SK-N-MC (cell line): ENCODE results near the gene WDFY1.

Experiments used
- DNase-seq: peaks from one replicate; pipeline ENCODE4 v3.0.0-alpha.2; 2011; ENCODE audit warnings: low read depth, low spot score
- H3K27ac ChIP-seq: fragments of 200-600 bp; sonication (generic); 2 replicates; pipeline ENCODE4 v1.5.1; 2016; ENCODE audit warnings: mixed run types
- H3K36me3 ChIP-seq: fragments of 200-600 bp; sonication (generic); 2 replicates; pipeline ENCODE4 v1.6.1; 2017; ENCODE audit warnings: antibody characterized with exemption, low read length, mixed read lengths; ENCODE audit not compliant: insufficient read depth
- H3K4me3 ChIP-seq: fragments of 200-600 bp; sonication (generic); 2 replicates; pipeline ENCODE4 v1.5.1; 2016
- H3K9ac ChIP-seq: fragments of 200-600 bp; sonication (generic); 2 replicates; pipeline ENCODE4 v1.8.0; 2017; ENCODE audit warnings: mixed run types, mixed read lengths; ENCODE audit not compliant: insufficient read length
- H3K9me3 ChIP-seq: fragments of 200-600 bp; sonication (generic); 2 replicates; pipeline ENCODE4 v1.6.1; 2017; ENCODE audit warnings: low read depth, mild to moderate bottlenecking, antibody characterized with exemption, low read length, moderate library complexity, mixed read lengths
- EZH2 ChIP-seq: fragments of 200-600 bp; sonication (generic); IDR thresholded peaks from one replicate; pipeline ENCODE4 v1.6.1; 2017; ENCODE audit warnings: antibody characterized with exemption
- FOXP2 ChIP-seq: optimal IDR thresholded peaks from 2 replicates; pipeline ENCODE3; 2011; ENCODE audit warnings: mild to moderate bottlenecking, moderate library complexity; ENCODE audit not compliant: insufficient read depth; ENCODE audit errors: extremely low read length, control extremely low read depth
- POLR2AphosphoS5 ChIP-seq: IDR thresholded peaks from 2 replicates; pipeline ENCODE4 v1.6.1; 2012; ENCODE audit warnings: mild to moderate bottlenecking, low read depth, low read length, borderline replicate concordance

The WDFY1 gene

GRCh38 chr2:223853425-223853837, 91.7 kb downstream of the WDFY1 start:
- DNase-seq: no peak
- Histone ChIP-seq H3K9me3 (no peaks in the 10 kb centered on the region), H3K4me3 (no peak overlapping the region), H3K27ac (no peak overlapping the region), H3K9ac (no peak overlapping the region), H3K36me3 (peaks cover 25% of the 10 kb centered on the region; the same call in 1 of the 2 replicates)
- no peak for TF ChIP-seq POLR2AphosphoS5
- no peak for TF ChIP-seq FOXP2
- TF ChIP-seq EZH2: no peak

- Histone ChIP-seq H3K9me3 (no peaks in the 10 kb centered on the region), H3K4me3 (no peak overlapping the region), H3K9ac (no peak overlapping the region), H3K27ac (no peak overlapping the region), H3K36me3 (peaks cover 30% of the 10 kb centered on the region; the same call in 1 of the 2 replicates)
- no peak for DNase-seq
- no peak for TF ChIP-seq POLR2AphosphoS5
- no peak for TF ChIP-seq EZH2
- no peak for TF ChIP-seq FOXP2
Measured at GRCh38 chr2:223852281-223852795, 92.8 kb downstream of the WDFY1 start.

- no peak for TF ChIP-seq POLR2AphosphoS5
- no peak for TF ChIP-seq EZH2
- no peak for TF ChIP-seq FOXP2
- Histone ChIP-seq H3K27ac (no peak overlapping the region), H3K9me3 (no peaks in the 10 kb centered on the region), H3K9ac (no peak overlapping the region), H3K36me3 (peaks cover 26% of the 10 kb centered on the region; the same call in 1 of the 2 replicates), H3K4me3 (no peak overlapping the region)
- DNase-seq: no peak
Measured at GRCh38 chr2:223847410-223847809, 97.7 kb downstream of the WDFY1 start.

- Histone ChIP-seq H3K9ac (no peak overlapping the region), H3K27ac (no peak overlapping the region), H3K36me3 (peaks cover 19% of the 10 kb centered on the region; the same call in 1 of the 2 replicates), H3K9me3 (no peaks in the 10 kb centered on the region), H3K4me3 (no peak overlapping the region)
- no peak for DNase-seq
- TF ChIP-seq EZH2 (no peak), POLR2AphosphoS5 (no peak), FOXP2 (no peak)
Measured at GRCh38 chr2:223846515-223846914, 98.6 kb downstream of the WDFY1 start.

GRCh38 chr2:223841436-223842190, 103.5 kb downstream of the WDFY1 start:
- Histone ChIP-seq H3K4me3 (no peak overlapping the region), H3K9ac (no peak overlapping the region), H3K27ac (no peak overlapping the region), H3K9me3 (no peaks in the 10 kb centered on the region), H3K36me3 (no peaks in the 10 kb centered on the region)
- no peak for DNase-seq
- TF ChIP-seq FOXP2 (no peak), EZH2 (no peak), POLR2AphosphoS5 (no peak)

- Histone ChIP-seq H3K4me3 (peak within 1 kb of the TSS; percentile 85), H3K9ac (peak within 1 kb of the TSS; percentile 72), H3K9me3 (no peaks in the 10 kb centered on the region), H3K27ac (no peak within 1 kb of the TSS), H3K36me3 (0 out of 2 replicates have a peak, but pooled peaks cover 3% of the 10 kb centered on the region)
- TF ChIP-seq POLR2AphosphoS5 (peak; percentile 65; the same call in 1 of the 2 replicates), FOXP2 (no peak)
- DNase-seq: no peak
Measured at GRCh38 chr2:223837287-223838061, 107.7 kb downstream of the WDFY1 start, which contains the start of gene AP1S3. TSS of gene AP1S3 (minus strand) at chr2:223837582. CDS start at chr2:223837450, 132 bp downstream.

- Histone ChIP-seq H3K36me3 (0 out of 2 replicates have a peak, but pooled peaks cover 3% of the 10 kb centered on the region), H3K9ac (no peak overlapping the region), H3K9me3 (no peaks in the 10 kb centered on the region), H3K27ac (no peak overlapping the region), H3K4me3 (peak overlapping the region; percentile 85)
- TF ChIP-seq EZH2: no peak
- DNase-seq: no peak
Measured at GRCh38 chr2:223835701-223836532, 109.2 kb downstream of the WDFY1 start.

- H3K9me3 ChIP-seq: no peaks in the 10 kb centered on the region
- no peak overlapping the region for H3K27ac ChIP-seq
- H3K4me3 ChIP-seq: no peak overlapping the region
- no peak overlapping the region for H3K9ac ChIP-seq
- TF ChIP-seq EZH2: no peak
- TF ChIP-seq POLR2AphosphoS5: no peak
- TF ChIP-seq FOXP2: no peak
- 0 out of 2 replicates have a peak, but pooled peaks cover 3% of the 10 kb centered on the region for H3K36me3 ChIP-seq
- no peak for DNase-seq
Measured at GRCh38 chr2:223834431-223834830, 110.7 kb downstream of the WDFY1 start.
